GM12865 (cell line): ENCODE data around the gene PRKCA.

Experiments
- DNase-seq: peaks from one replicate; pipeline ENCODE4 v3.0.0; 2010; ENCODE audit warnings: low read depth
- H3K4me3 ChIP-seq: 2 replicates; pipeline ENCODE4 v1.5.1; 2011; ENCODE audit warnings: mild to moderate bottlenecking, low read depth, low read length, control low read depth
- TF ChIP-seq, protein P1 (sequence below): IDR thresholded peaks from 2 replicates; pipeline ENCODE4 v1.5.1; 2011; ENCODE audit warnings: low read length, control low read depth, low read depth, inconsistent platforms; ENCODE audit not compliant: insufficient read depth; ENCODE audit errors: missing control alignments

The PRKCA gene

GRCh38 chr17:66427134-66427533 lies 124.7 kb downstream of the PRKCA start:
- no peak for DNase-seq
- TF ChIP-seq, protein P1, sequence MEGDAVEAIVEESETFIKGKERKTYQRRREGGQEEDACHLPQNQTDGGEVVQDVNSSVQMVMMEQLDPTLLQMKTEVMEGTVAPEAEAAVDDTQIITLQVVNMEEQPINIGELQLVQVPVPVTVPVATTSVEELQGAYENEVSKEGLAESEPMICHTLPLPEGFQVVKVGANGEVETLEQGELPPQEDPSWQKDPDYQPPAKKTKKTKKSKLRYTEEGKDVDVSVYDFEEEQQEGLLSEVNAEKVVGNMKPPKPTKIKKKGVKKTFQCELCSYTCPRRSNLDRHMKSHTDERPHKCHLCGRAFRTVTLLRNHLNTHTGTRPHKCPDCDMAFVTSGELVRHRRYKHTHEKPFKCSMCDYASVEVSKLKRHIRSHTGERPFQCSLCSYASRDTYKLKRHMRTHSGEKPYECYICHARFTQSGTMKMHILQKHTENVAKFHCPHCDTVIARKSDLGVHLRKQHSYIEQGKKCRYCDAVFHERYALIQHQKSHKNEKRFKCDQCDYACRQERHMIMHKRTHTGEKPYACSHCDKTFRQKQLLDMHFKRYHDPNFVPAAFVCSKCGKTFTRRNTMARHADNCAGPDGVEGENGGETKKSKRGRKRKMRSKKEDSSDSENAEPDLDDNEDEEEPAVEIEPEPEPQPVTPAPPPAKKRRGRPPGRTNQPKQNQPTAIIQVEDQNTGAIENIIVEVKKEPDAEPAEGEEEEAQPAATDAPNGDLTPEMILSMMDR, result no peak
- no peak overlapping the region for H3K4me3 ChIP-seq

DNA sequence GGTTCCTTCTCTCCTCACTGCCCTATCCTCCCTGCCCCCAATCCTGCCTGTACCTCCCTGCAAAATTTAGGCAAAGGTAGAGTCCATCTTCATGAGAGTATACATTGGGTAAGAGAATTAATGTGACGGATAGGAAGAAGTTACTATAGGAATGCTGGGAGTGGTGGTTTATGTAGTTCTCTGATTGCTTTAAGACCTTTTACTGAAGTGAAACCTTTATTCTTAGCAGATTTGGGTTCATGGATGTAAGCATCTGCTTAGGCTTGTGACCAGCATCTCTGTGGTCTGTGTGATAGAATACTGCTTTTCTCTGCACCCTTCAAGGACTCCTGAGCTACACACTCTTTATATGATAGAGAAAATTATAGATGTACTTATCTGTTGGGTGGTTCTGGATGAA lies 127.3 kb downstream of the PRKCA start:
- TF ChIP-seq, protein P1, result no peak
- DNase-seq, result no peak
- no peak overlapping the region for H3K4me3 ChIP-seq

- no peak overlapping the region for H3K4me3 ChIP-seq
- DNase-seq, result no peak
- TF ChIP-seq, protein P1, result no peak
Measured at GRCh38 chr17:66430846-66431795, 128.7 kb downstream of the PRKCA start.

DNA sequence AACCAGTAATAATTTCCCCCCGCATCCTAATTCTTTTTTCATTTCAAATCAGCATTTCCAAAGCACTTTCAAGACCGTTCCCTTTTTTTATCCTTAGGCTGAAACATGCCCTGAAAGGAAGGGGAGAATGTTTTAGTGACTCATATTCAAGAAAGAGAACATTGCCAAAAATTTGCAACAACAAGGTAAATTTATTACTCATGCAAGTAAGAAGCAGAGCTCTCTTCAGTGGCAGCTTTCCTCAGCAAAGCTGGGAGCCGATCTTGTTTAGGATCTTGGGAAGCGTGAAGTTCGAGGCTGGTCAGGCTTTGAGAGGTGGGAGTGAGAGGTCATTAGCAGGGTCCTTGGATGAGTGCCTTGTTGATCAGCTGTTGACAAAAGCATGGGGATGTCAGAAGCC lies 129.5 kb downstream of the PRKCA start:
- H3K4me3 ChIP-seq, result no peak overlapping the region
- DNase-seq, result no peak
- TF ChIP-seq, protein P1, result no peak

GRCh38 chr17:66432411-66432957 lies 130.1 kb downstream of the PRKCA start:
- DNase-seq, result no peak
- H3K4me3 ChIP-seq, result no peak overlapping the region
- TF ChIP-seq, protein P1, result no peak

- no peak overlapping the region for H3K4me3 ChIP-seq
- DNase-seq, result no peak
- TF ChIP-seq, protein P1, result no peak
Measured at GRCh38 chr17:66432996-66433551, 130.7 kb downstream of the PRKCA start.
